Lower lobe of right lung (tissue), 2 donors: Measurements from ENCODE around the gene UMODL1. TPM values are rescaled to one million over a fixed set of nuclear protein-coding genes. Genes with fewer than 3 reads are reported as not detected.
A peak's percentile ranks its signal among the peaks of the same experiment; 100 is the strongest.

Experiments used
- ATAC-seq, 2 donors: fragments of 200-7000 bp; cut with Tn5 transposase; one replicate each; pipeline ENCODE4 v1.9.1; 2020 to 2022; ENCODE audit warnings: mild to moderate bottlenecking in 2 of 2, moderate library complexity in 2 of 2
- DNase-seq: peaks from one replicate; pipeline ENCODE4 v3.0.0-alpha.2; 2020
- H3K27ac ChIP-seq: fragments of 200-600 bp; one replicate; pipeline ENCODE4 v1.8.0; 2022
- H3K27me3 ChIP-seq: fragments of 200-600 bp; one replicate; pipeline ENCODE4 v1.8.0; 2022; ENCODE audit warnings: low read depth
- H3K36me3 ChIP-seq: fragments of 200-600 bp; one replicate; pipeline ENCODE4 v1.8.0; 2022; ENCODE audit warnings: mild to moderate bottlenecking
- H3K4me1 ChIP-seq: fragments of 200-600 bp; one replicate; pipeline ENCODE4 v1.8.0; 2022
- H3K4me3 ChIP-seq: fragments of 200-600 bp; one replicate; pipeline ENCODE4 v1.8.0; 2022; ENCODE audit warnings: mild to moderate bottlenecking
- H3K9me3 ChIP-seq: fragments of 200-600 bp; one replicate; pipeline ENCODE4 v1.8.0; 2022
- CTCF ChIP-seq: fragments of 200-600 bp; IDR thresholded peaks from one replicate; pipeline ENCODE4 v1.8.0; 2022; ENCODE audit warnings: antibody characterized with exemption, mild to moderate bottlenecking
- intact Hi-C: fragments of 100-400 bp; cut with DNase I; formaldehyde crosslinking; loops from one replicate; pipeline ENCODE4 v1.11.0; 2022
- total RNA-seq: library from RNA; stranded (reverse); fragmentation: NEBNext Ultra II Directional; extraction: Animal tissue kit (Norgen Biotek cat#: 25700); gene quantifications from one replicate; pipeline ENCODE4 v1.2.1, GENCODE V29; 2021
- donor health status: DM: no; HTN: yes; CAD: no; lungs with severe emphysema.

Gene UMODL1
- total RNA-seq, 1 donor from 2014 or later: 0.50 TPM

- no peak overlapping the region for H3K4me3 ChIP-seq
- no peak overlapping the region for H3K27ac ChIP-seq
- no peak for TF ChIP-seq CTCF
- no peaks in the 10 kb centered on the region for H3K9me3 ChIP-seq
- H3K4me1 ChIP-seq: peaks cover 35% of the 10 kb centered on the region
- no peaks in the 10 kb centered on the region for H3K36me3 ChIP-seq
- intact Hi-C loops: no loop called here
- no peaks in the 10 kb centered on the region for H3K27me3 ChIP-seq
- peak in 1 of 2 donors; percentile 9 for ATAC-seq
- no peak for DNase-seq
Observed at GRCh38 chr21:42153746-42154145, 82.6 kb downstream of the UMODL1 start.

- Histone ChIP-seq H3K9me3 (no peaks in the 10 kb centered on the region), H3K36me3 (no peaks in the 10 kb centered on the region), H3K27ac (no peak overlapping the region), H3K4me3 (no peak overlapping the region), H3K27me3 (no peaks in the 10 kb centered on the region), H3K4me1 (peaks cover 35% of the 10 kb centered on the region)
- DNase-seq (no peak), ATAC-seq (no peak)
- TF ChIP-seq CTCF: no peak
- intact Hi-C loops: no loop called here
Observed at GRCh38 chr21:42154237-42155044, 83.3 kb downstream of the UMODL1 start.

GRCh38 chr21:42155045-42155855 is 84.1 kb downstream of the UMODL1 start:
- Histone ChIP-seq H3K9me3 (no peaks in the 10 kb centered on the region), H3K36me3 (no peaks in the 10 kb centered on the region), H3K4me3 (no peak overlapping the region), H3K4me1 (peaks cover 35% of the 10 kb centered on the region), H3K27me3 (no peaks in the 10 kb centered on the region), H3K27ac (no peak overlapping the region)
- DNase-seq (no peak), ATAC-seq (no peak)
- intact Hi-C loops: no loop called here
- TF ChIP-seq CTCF: no peak

GRCh38 chr21:42156690-42157605 is 85.8 kb downstream of the UMODL1 start:
- H3K4me1 ChIP-seq: peaks cover 19% of the 10 kb centered on the region
- no peaks in the 10 kb centered on the region for H3K9me3 ChIP-seq
- H3K4me3 ChIP-seq: no peak overlapping the region
- intact Hi-C loops: no loop called here
- H3K27ac ChIP-seq: no peak overlapping the region
- DNase-seq: no peak
- H3K27me3 ChIP-seq: no peaks in the 10 kb centered on the region
- H3K36me3 ChIP-seq: no peaks in the 10 kb centered on the region
- ATAC-seq: no peak
- TF ChIP-seq CTCF: no peak
